Activated CD8-positive, alpha-beta memory T cell treated with anti-CD3 and anti-CD28 coated beads, Interleukin-2, amount 50 U/mL, for 4 hours (primary cell): Measurements from ENCODE around the gene PDXDC1.
"Not testable (repeated sequence)": the region's sequence is repeated elsewhere in the genome, so short reads cannot be mapped to it uniquely, and the experiment has no call there.

Source experiments
- DNase-seq: peaks from one replicate; pipeline ENCODE4 v3.0.0-alpha.2; 2020

The PDXDC1 gene

DNA sequence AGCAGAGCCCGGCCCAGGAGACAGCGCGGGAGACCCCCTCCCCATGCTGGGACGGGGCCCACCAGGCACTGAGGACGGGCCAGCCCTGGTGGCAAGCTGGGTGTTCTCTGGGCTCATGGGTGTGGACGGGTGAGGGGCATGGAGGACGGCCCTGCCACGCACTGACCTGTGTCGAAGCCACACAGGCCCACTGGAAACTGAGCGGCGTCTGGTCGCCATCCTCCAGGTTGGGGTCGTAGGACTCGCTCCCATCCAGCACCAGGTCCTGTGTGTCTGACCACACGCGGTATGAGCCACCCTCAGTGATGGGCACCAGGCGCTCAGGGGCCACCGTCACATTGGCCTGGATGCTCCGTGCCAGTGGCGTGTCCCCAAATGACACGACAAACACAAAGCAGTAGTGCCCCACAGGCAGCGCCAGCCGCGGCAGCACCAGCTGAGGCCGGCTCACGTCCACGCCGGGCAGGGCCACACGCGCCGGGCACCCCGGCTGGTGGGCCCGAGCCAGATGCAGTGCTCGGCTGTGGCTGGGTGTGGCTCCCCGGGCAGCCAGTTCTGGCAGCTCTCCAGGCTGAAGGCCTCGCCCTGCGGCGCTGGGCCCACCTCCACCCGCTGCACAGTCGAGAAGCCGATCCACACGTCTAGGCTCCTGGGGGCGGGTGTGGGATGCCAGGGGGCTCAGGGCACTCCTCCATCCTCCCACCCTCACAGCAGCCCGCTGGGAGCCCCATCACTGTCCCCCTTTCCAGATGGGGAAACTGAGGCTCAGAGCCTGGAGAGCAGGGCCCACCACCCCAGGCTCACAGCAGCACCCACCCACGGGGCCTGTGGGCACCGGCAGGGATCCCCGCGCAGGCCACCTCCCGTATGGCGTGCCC, 160.9 kb downstream of the PDXDC1 start:
- DNase-seq: not testable (repeated sequence)

- not testable (repeated sequence) for DNase-seq
Measured at GRCh38 chr16:15137514-15137913, 162.7 kb downstream of the PDXDC1 start.

DNA sequence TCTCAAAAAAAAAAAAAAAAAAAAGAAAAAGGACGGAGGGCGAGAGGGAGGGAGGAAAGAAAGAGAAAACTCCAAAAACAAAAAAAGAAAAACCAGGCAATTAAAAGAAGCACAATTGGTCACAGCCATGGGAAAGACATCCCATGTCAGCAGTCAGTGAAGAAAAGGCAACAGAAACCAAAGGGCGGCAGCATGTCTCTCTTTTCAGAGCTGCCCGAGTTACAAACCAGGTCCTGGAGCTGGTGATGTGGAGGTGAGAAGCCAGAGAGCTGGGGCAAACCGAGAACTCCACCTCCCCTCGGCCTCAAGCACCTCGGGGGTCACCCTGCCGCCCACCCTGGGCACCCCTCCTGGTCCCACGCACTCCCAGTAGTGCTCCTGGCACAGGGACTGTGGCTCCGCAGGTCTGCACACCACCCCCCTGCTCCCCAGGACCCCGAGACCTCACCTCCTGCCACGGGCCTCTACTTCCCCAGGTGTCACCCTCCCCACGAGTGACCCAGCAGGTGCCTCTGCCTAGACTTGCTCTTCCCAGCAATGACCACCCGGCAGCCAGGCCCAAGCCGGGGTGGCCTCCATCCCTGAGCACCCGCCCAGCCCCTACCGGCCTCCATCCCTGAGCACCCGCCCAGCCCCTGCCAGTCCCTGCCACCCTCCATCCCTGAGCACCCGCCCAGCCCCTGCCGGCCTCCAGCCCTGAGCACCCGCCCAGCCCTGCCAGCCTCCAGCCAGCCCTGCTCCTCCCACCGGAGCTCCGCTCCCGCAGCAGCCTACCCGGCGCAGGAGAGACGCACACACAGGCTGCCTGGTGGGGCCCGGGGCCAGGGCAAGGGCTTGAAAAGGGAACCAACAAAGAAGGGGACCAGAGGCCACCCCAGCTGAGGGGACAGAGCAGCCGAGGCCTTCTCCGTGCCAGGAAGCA, 165.9 kb downstream of the PDXDC1 start:
- DNase-seq: not testable (repeated sequence)

GRCh38 chr16:15141586-15141985, 166.8 kb downstream of the PDXDC1 start:
- DNase-seq: no peak

DNA sequence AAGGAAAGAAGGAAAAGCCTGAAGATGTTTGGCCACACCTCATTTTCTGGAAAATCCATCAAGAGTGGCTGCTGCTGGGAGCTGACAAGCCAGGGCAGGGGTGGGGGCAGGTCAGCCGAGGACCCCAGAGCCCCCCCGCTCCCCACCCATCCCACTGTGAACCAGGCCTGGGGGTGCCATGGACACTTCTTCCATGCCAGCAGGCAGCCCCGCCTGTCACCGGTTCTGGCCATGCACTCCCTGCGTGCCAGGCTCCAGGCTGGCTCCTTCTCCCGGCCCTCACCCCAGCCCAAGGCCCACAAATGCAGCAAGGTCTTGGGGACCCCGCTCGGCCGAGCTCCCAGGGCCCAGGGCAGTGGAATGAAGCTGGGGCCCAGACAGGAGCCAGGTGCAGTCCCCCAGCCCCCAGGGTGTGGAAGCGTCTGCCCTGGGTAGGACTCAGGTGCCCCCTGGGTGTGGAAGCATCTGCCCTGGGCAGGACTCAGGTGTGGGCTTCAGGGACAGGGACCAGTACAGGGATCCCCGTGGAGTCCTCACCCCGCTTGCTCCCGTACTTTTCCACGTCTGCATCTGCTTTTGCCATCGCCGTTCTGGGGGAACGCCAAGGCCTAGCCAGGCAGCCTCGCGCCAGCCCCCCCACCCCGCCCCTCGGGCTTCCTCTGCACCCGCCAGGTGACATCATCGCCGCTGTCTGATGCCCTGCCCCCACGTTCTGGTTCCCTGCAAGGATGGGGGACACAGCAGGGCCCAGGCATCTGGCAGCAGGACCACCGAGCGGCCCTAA, 167.5 kb downstream of the PDXDC1 start:
- not testable (repeated sequence) for DNase-seq

- not testable (repeated sequence) for DNase-seq
Measured at GRCh38 chr16:15142891-15143600, 168.2 kb downstream of the PDXDC1 start.

DNA sequence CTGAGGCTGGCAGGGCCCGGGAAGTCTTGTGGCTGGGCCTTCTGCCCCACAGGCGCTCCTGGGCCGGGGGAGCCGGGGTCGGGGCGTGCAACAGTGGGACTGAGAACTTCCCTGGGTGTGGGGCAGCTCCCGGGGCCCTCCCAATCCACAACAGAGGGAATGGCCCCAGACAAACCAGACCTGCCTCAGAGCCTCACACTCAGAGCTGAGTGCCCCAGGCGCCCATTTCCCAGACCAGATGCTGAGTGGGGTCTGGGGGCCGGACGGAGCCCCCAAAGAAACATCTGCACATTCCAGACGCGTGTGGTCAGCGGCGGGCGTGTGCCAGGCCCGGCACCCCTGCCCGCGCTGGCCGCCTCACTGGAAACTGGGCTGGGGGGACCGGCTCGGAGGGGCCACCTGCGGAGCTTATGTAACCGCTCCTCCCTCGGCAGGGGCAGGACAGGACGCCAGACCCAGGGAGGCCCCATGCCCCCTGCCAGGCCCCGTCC, 168.8 kb downstream of the PDXDC1 start:
- not testable (repeated sequence) for DNase-seq

- DNase-seq: not testable (repeated sequence)
Measured at GRCh38 chr16:15144092-15144631, 169.3 kb downstream of the PDXDC1 start.

GRCh38 chr16:15144781-15145417, 170.1 kb downstream of the PDXDC1 start:
- DNase-seq: not testable (repeated sequence)

GRCh38 chr16:15145418-15146263, 170.8 kb downstream of the PDXDC1 start:
- not testable (repeated sequence) for DNase-seq

DNA sequence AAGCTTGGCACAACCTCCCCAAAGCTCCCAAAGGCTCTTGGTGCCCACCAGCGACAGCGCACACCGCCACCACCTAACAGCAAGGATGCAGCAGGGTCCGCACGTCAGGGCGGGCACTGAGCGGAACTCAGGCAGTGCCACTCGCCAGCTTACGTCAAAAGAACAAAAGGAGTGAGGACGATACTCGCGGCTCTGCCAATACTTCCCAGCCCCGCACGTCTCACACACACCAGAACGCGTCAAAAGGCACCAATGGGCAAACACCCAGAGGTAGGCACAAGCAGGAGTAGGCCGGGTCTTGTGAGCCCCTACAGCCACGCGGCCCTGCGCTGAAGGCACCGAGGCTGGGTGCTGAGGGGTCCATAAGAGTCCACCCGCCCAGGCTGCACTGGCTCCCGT, 171.4 kb downstream of the PDXDC1 start:
- not testable (repeated sequence) for DNase-seq

GRCh38 chr16:15148831-15149230, 174.0 kb downstream of the PDXDC1 start:
- not testable (repeated sequence) for DNase-seq

DNA sequence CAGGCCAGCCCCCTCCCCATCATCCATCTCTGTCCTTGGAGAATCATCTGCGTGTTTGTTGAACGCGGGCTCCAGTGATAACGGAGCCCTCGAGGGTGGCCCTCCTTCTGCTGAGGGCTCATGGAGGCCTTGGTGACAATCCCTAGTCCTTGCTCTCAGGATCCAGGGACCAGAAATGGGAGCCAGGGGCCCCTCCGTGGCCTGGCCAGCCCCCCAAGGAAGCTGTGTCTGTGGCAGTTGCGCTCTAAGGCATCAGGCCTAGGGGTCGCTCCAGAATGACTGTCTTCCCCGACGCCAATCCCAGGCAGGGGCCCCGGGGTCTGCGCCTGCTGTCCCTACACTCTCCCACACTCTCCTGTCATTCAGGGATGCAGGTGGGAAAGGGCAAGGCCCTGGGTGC, 174.4 kb downstream of the PDXDC1 start:
- DNase-seq: not testable (repeated sequence)

DNA sequence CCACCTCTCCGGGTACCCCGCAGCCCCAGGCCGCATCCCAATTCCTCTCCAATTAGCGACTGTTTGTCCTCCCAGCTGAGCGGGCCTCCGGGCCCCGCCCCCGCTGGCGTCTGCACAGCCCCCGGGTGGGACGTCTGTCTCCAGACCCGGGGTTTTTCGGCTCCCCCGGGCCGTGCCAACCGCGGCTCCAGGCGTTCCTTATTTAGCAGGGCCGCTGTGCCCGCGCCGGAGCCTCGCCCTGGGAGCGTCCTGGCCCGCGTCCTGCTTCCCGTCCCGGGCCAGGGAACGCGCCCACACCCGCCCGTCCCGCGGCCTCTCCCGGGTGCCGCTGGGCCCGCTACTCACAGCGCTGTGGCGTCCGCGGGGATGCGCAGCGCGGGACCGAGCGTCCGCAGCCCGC, 179.2 kb downstream of the PDXDC1 start:
- peak; percentile 40 for DNase-seq

DNA sequence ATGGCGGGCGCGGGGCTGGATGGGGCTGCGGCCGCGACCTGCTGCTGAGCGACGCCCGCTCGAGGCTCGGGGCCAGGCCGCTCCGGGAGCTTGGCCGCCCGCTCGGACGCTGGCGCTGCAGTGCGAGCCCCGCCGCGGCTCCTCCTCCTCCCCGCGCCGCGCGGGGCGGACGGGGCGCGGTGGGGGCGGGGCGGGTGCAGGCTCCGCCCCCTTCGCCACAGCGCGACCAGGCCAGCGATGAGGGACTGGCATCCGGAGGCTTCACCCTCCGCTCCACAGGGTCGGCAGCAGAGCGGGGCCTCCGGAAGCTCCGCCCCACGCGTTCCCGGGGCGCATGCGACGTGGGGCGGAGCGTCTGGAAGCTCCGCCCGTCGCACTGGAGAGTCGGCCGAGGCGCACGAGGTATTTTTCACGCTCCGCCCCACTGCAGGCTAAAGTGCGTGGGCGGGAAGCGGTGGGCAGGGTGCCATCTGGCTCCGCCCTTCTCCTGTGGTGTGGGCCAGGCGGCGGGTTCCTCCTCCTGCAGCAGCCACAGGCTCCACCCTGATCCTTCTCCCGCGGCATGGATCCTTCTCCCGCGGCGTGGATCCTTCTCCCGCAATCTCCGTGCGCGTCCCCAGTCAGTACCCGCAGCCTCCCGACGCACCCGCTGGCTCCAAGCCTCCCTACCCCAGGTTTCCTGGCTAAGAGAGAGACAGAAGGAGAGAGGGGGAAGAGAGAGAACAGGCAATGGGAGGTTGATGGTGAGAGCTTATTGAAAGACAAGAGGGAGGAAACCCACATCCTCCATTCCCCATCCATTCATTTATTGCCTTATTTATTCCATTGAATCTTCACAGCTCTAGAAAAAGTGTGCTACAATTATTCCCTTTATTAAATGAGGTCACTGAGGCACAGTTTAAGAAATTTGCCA, 180.1 kb downstream of the PDXDC1 start:
- peak; percentile 87 for DNase-seq

DNA sequence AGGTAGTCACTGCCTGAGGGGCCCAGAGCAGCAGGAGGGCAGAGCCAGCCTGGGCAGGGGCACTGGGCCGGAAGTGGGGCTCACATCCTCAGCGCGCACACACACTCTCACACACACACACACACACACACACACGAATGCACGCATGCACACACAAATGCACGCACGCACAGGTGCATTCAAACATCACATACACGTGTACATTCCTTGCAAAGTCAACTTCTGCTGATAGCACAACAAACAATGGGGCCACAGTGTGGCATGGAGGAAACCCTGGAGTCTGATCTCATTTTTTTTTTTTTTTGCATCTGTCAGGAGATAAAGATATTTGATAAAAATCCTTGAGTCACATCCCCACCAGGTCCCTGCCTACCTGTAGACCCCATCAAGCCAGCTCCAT, 182.8 kb downstream of the PDXDC1 start:
- DNase-seq: not testable (repeated sequence)

DNA sequence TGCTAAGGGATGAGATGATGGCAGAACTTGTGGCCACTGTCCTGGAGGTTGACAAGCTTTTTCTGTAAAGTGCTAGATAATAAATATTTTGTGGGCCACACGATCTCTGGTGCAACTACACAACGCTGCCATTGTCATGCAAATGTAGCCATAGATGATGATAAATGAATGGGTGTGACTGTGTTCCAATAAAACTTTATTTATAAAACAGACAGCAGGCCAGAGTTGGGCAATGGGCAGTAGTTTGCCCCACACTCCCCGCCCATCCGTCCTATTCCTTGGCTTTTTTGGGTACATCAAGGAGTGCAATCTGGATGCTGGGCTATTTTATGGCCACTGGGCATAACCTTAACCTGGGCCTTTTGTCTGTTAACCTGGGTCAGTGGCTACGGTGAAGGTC, 184.8 kb downstream of the PDXDC1 start:
- DNase-seq: not testable (repeated sequence)

- not testable (repeated sequence) for DNase-seq
Measured at GRCh38 chr16:15160571-15160970, 185.7 kb downstream of the PDXDC1 start.

GRCh38 chr16:15163055-15163454, 188.2 kb downstream of the PDXDC1 start:
- not testable (repeated sequence) for DNase-seq
